ENCODE results near the gene UBIAD1. TPM values are rescaled to one million over a fixed set of nuclear protein-coding genes. Genes with fewer than 3 reads are reported as not detected.

UBIAD1 gene
- total and polyA plus RNA-seq, 2 donors (not counting 3 experiments of a cell fraction or from before 2014, with no cell fraction given): 12.7 to 17.8 TPM

DNA sequence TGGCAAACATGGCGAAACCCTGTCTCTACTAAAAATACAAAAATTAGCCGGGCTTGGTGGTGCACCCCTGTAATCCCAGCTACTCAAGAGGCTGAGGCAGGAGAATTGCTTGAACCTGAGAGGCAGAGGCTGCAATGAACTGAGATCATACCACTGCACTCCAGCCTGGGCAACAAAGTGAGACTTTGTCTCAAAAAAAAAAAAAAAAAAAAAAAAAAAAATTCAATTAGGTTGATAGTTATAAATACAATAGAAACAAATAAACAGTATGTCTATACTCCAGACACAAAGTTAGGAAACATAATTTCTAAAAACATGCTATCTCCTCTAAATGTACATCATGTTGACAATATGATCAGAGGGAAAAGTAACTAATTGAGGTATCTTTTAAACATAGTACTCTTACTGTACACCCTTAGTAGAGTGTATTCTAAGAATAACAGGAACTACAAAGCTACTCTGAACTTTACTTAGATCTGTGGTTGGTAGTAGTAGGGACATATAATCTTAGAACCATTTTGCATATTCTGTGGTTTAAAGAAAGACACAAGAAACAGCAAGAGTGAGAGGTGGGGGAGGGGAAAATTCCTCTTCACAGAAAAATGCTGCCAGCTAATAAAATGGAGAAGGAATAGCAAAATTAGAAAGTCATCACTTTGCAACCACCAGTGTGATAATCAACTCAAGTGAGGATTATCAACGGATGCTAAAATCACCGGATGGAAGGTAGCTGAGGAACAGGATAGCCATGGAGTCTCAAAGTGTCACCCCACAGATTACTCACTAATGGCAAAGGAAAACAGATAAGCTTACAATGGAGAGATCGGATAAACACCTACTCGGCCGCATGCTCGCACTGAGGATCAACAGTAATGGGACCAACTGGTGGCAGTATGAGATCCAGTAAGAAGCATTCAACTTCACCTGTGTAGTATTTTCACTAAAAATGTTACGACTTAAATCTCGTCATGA, 45.6 kb upstream of the UBIAD1 start:
- H3K4me1 ChIP-seq (ENCODE audit: control insufficient read depth, extremely low read depth, insufficient read depth, low read length): no peaks in the 10 kb centered on the region
- H3K9me3 ChIP-seq (replicated peaks; ENCODE audit: control insufficient read depth, insufficient read depth, low read length): no peaks in the 10 kb centered on the region
- TF ChIP-seq EZH2 (IDR thresholded peaks at IDR 0.05; ENCODE audit: borderline replicate concordance, low read depth, low read length, severe bottlenecking) (no peak), JUN (IDR thresholded peaks at IDR 0.05; ENCODE audit: borderline replicate concordance, insufficient read depth, insufficient read length, low read depth) (no peak), FOS (IDR thresholded peaks at IDR 0.05; ENCODE audit: borderline replicate concordance, insufficient read depth, low read length) (no peak), POLR2A (IDR thresholded peaks at IDR 0.05; ENCODE audit: low read depth, low read length) (no peak), MYC (IDR thresholded peaks at IDR 0.05; ENCODE audit: low read depth, low read length) (no peak), GATA2 (IDR thresholded peaks at IDR 0.05; ENCODE audit: insufficient read depth, insufficient read length, low read depth, low read length) (no peak), POLR2AphosphoS5 (IDR thresholded peaks at IDR 0.05; ENCODE audit: insufficient read depth, low read depth, low read length) (no peak)
- TF ChIP-seq, protein P1, sequence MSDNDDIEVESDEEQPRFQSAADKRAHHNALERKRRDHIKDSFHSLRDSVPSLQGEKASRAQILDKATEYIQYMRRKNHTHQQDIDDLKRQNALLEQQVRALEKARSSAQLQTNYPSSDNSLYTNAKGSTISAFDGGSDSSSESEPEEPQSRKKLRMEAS (IDR thresholded peaks at IDR 0.05; ENCODE audit: insufficient read depth, insufficient read length): no peak
- TF ChIP-seq, protein P2, sequence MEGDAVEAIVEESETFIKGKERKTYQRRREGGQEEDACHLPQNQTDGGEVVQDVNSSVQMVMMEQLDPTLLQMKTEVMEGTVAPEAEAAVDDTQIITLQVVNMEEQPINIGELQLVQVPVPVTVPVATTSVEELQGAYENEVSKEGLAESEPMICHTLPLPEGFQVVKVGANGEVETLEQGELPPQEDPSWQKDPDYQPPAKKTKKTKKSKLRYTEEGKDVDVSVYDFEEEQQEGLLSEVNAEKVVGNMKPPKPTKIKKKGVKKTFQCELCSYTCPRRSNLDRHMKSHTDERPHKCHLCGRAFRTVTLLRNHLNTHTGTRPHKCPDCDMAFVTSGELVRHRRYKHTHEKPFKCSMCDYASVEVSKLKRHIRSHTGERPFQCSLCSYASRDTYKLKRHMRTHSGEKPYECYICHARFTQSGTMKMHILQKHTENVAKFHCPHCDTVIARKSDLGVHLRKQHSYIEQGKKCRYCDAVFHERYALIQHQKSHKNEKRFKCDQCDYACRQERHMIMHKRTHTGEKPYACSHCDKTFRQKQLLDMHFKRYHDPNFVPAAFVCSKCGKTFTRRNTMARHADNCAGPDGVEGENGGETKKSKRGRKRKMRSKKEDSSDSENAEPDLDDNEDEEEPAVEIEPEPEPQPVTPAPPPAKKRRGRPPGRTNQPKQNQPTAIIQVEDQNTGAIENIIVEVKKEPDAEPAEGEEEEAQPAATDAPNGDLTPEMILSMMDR (IDR thresholded peaks at IDR 0.05; ENCODE audit: extremely low read depth in 1 of 2, insufficient read depth in 1 of 2, low read depth in 1 of 2, low read length in 2 of 2): no peak
- no TSS peak for BruUV-seq (replicated peaks)
- peaks cover 2% of the 10 kb centered on the region for H3K79me2 ChIP-seq (ENCODE audit: control insufficient read depth, insufficient read depth, low read length)
- intact Hi-C loops (cut with micrococcal nuclease): no loop called here
- peaks cover 21 to 30% of the 10 kb centered on the region in 2 experiments for H3K36me3 ChIP-seq (ENCODE audit: control insufficient read depth in 2 of 2, extremely low read depth in 1 of 2, insufficient read depth in 2 of 2, low read length in 2 of 2)
- DNase-seq (ENCODE audit: low read depth, low spot score) (no peak), FAIRE-seq (no peak)
- no peak overlapping the region for H3K9ac ChIP-seq (replicated peaks; ENCODE audit: extremely low read depth, insufficient read depth, low read length)
- ChIA-PET POLR2A (no interaction called here), CTCF (interaction anchor here (0.6 to 2.6 kb wide), 7 partner anchors 11 to 484 kb away, joined by 3 to 12 read pairs (median 3); no protein-coding TSS in a partner anchor)
- dilution Hi-C loops (cut with MboI; ENCODE audit: extremely low pct_ligation_motif_present, low sequenced_read_pairs): no loop called here
- H3K4me3 ChIP-seq (replicated peaks in 1 of 3; ENCODE audit: insufficient read depth in 1 of 3, low read depth in 1 of 3, low read length in 3 of 3): no peak overlapping the region
- H4K20me1 ChIP-seq (replicated peaks; ENCODE audit: control insufficient read depth, extremely low read depth, insufficient read depth, low read length): no peaks in the 10 kb centered on the region
- no peaks in the 10 kb centered on the region for H3K27me3 ChIP-seq (ENCODE audit: control insufficient read depth in 2 of 2, insufficient read depth in 2 of 2, low read length in 2 of 2)
- H3K4me2 ChIP-seq (ENCODE audit: insufficient read depth, low read length): no peak overlapping the region
- H2AFZ ChIP-seq (ENCODE audit: low read depth, low read length): no peak overlapping the region
- no peaks in the 10 kb centered on the region for H3K9me1 ChIP-seq (replicated peaks; ENCODE audit: control insufficient read depth, extremely low read depth, insufficient read depth, low read length)
- H3K27ac ChIP-seq (ENCODE audit: insufficient read depth, low read depth, low read length): no peak overlapping the region
